Tibial nerve (tissue), 4 donors: ENCODE data around the gene PFKM. TPM values are rescaled to one million over a fixed set of nuclear protein-coding genes. Genes with fewer than 3 reads are reported as not detected.
A peak's percentile ranks its signal among the peaks of the same experiment; 100 is the strongest.

Experiments used
- DNase-seq, 2 donors: peaks; one replicate each; pipeline ENCODE4 v3.0.0-alpha.2; 2019; ENCODE audit warnings: low spot score in 2 of 2
- H3K27ac ChIP-seq, 4 donors: fragments of 200-600 bp; sonication (generic) in 3 of 4; one replicate each; pipeline ENCODE4 v1.5.1; 2017 to 2019; ENCODE audit warnings: mild to moderate bottlenecking in 1 of 4
- H3K27me3 ChIP-seq, 2 donors: fragments of 200-600 bp; sonication (generic) in 1 of 2; one replicate each; pipeline versions ENCODE4 v1.5.1 to v1.6.0; 2017 to 2019
- H3K36me3 ChIP-seq, 3 donors: fragments of 200-600 bp; sonication (generic); one replicate each; pipeline ENCODE4 v1.5.1; 2018 to 2019
- H3K4me1 ChIP-seq, 4 donors: fragments of 200-600 bp; sonication (generic) in 3 of 4; one replicate each; pipeline ENCODE4 v1.5.1; 2017 to 2019
- H3K4me3 ChIP-seq, 4 donors: fragments of 200-600 bp; sonication (generic) in 3 of 4; one replicate each; pipeline ENCODE4 v1.5.1; 2017 to 2019; ENCODE audit warnings: mild to moderate bottlenecking in 1 of 4, moderate library complexity in 1 of 4
- H3K9me3 ChIP-seq, 4 donors: fragments of 200-600 bp; sonication (generic) in 3 of 4; one replicate each; pipeline ENCODE4 v1.5.1; 2017 to 2019
- EP300 ChIP-seq, 2 donors: sonication (generic); formaldehyde crosslinking; IDR thresholded peaks; one replicate each; pipeline ENCODE4 v1.6.1; 2017; ENCODE audit warnings: antibody characterized with exemption in 2 of 2, mild to moderate bottlenecking in 1 of 2
- POLR2A ChIP-seq, 2 donors: fragments of 450-650 bp; IDR thresholded peaks; one replicate each; pipeline ENCODE4 v1.6.1; 2017; ENCODE audit warnings: antibody characterized with exemption in 2 of 2, mild to moderate bottlenecking in 2 of 2, moderate library complexity in 2 of 2
- WGBS, 2 donors: methylation state at CpG; one replicate each; pipeline ENCODE4 v1.1.5; 2018; 5-methylcytosine and 5-hydroxymethylcytosine counted together
- total RNA-seq, 4 donors: library from RNA; depleted of rRNA; stranded (reverse); fragments of >200 nt; gene quantifications; one replicate each; pipeline ENCODE4 v1.1.0, GENCODE V29; 2016
- TF ChIP-seq, protein P1 (sequence below), 5 experiments: fragments of 200-600 bp in 3 of 5; fragments of 450-650 bp in 2 of 5; sonication (generic) in 3 of 5; IDR thresholded peaks; one replicate each; pipeline ENCODE4 v1.5.1; 2016 to 2019; ENCODE audit warnings: antibody characterized with exemption in 5 of 5, mild to moderate bottlenecking in 3 of 5, moderate library complexity in 2 of 5

PFKM gene
- total RNA-seq, 4 donors from 2014 or later, result 37.5 to 51.1 (median 47.4) TPM

DNA sequence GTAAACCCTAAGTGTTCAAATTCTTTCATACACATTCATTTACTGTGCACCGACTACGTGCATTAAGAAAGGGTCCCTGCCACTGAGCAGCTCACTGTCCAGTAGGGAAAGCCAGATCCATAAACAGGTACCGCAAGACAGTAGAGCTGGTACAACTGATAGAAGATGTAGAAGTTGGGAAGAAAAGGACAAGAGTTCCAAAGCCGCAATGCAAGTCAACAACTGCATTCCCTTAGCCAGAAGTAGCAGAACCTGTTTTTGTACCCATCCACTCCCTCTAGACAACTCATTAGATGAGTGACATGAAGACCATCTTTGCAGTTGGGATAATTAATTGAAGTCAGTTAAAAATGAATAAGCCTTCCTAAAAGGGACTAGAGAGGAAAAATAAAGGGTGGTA, 14.6 kb upstream of the PFKM start:
- H3K4me3 ChIP-seq, result peak overlapping the region in 3 of 4 donors; percentile 86 to 99 (median 95)
- WGBS, 2 donors, result 67 to 68% methylated on average over 4 of the region's 4 CpGs
- no peak for TF ChIP-seq EP300 (IDR thresholded peaks at IDR 0.05)
- TF ChIP-seq, protein P1, sequence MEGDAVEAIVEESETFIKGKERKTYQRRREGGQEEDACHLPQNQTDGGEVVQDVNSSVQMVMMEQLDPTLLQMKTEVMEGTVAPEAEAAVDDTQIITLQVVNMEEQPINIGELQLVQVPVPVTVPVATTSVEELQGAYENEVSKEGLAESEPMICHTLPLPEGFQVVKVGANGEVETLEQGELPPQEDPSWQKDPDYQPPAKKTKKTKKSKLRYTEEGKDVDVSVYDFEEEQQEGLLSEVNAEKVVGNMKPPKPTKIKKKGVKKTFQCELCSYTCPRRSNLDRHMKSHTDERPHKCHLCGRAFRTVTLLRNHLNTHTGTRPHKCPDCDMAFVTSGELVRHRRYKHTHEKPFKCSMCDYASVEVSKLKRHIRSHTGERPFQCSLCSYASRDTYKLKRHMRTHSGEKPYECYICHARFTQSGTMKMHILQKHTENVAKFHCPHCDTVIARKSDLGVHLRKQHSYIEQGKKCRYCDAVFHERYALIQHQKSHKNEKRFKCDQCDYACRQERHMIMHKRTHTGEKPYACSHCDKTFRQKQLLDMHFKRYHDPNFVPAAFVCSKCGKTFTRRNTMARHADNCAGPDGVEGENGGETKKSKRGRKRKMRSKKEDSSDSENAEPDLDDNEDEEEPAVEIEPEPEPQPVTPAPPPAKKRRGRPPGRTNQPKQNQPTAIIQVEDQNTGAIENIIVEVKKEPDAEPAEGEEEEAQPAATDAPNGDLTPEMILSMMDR (IDR thresholded peaks at IDR 0.05), result no peak
- no peak for TF ChIP-seq POLR2A (IDR thresholded peaks at IDR 0.05)

DNA sequence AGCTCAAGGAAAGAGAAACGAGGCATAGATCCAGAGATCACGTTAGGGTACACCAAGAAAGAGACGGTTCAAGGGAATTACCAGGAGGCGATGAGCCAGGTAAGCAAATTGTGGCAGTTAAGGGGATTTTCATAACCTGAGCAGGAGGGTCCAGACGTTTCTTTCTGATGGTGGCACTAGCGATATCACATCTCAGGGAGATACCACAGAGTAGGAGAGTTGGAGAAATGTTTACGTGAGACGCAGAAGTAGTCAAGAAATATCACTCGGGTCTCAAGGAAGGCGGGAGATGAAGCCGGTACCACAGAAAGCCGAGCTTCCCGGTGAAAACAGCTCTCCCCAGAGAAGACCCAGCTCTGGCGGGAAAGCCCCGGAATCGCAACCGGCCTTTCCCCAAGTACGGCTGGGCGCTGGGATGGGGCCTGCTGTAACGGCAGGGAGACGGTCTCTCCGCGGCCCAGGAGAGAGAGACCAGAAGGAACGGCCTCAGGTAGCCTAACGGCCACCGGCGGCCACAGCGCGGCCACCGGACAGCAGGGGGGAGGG, 13.8 kb upstream of the PFKM start:
- TF ChIP-seq, protein P1 (IDR thresholded peaks at IDR 0.05), result no peak
- TF ChIP-seq EP300 (IDR thresholded peaks at IDR 0.05) (no peak), POLR2A (IDR thresholded peaks at IDR 0.05) (no peak)
- H3K9me3 ChIP-seq, result no peaks in the 10 kb centered on the region
- peak overlapping the region; percentile 84 to 98 (median 90) for H3K27ac ChIP-seq
- no peaks in the 10 kb centered on the region for H3K27me3 ChIP-seq
- H3K36me3 ChIP-seq, result no peaks in the 10 kb centered on the region
- H3K4me3 ChIP-seq, result peak overlapping the region; percentile 86 to 99 (median 95)
- H3K4me1 ChIP-seq, result peaks cover 0 to 41% (median 12%) of the 10 kb centered on the region in 4 donors
- DNase-seq, result no peak
- WGBS, 2 donors, result 0% methylated on average over 24 to 30 of the region's 30 CpGs

More for the DNA sequence above, 14.6 kb upstream of the PFKM start:
- Histone ChIP-seq H3K4me1 (peaks cover 0 to 41% (median 12%) of the 10 kb centered on the region in 4 donors), H3K9me3 (no peaks in the 10 kb centered on the region), H3K27ac (no peak overlapping the region), H3K27me3 (no peaks in the 10 kb centered on the region), H3K36me3 (peaks cover 0 to 2% (median 0%) of the 10 kb centered on the region in 3 donors)
- no peak for DNase-seq

DNA sequence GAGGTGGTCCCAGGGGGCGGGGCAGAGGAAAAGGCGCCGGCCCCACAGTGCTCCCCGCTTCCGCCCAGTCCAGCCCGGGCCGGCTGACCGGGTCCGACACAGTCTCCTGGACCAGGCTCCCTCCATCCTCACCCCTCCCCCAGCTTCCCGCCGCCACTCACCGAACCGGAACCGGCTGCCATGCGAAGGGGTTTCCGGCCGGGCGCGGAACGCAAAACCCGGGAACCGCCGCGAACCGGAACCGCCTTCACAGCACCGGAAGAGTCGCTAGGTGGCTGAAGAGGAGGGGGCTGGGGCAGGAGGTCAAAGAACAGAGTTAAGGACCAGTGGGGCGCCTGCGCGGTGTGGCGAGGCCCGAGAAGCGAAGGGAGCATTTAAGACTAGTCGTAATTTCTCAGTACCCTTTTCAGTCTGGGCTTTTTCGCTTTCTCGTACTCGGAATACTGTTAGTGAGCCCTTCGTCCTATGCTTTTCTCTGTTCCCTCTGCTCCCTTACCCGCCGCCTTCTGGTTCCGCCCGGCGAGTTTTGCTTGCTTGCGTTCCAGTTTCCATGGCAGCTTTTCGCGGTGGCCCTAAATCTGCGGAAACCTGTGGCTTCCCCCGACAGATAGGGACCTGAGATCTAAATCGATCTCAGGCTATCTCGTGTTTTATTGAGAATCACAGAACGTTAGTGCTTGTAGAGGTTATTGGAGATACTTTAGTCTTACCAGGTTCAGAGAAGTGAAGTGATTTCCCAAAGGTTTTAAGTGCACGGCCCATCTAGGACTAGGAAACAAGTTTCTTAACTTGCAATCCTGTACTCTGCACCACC, 13.1 kb upstream of the PFKM start, which contains the start of gene SENP1:
Gene SENP1, minus strand, starts transcription at position 213 of the 814 bp plus-strand sequence. CDS start 4,607 bp downstream, outside the sequence.
- no peaks in the 10 kb centered on the region for H3K9me3 ChIP-seq
- TF ChIP-seq EP300 (IDR thresholded peaks at IDR 0.05) (peak; percentile 60 to 83), POLR2A (IDR thresholded peaks at IDR 0.05) (peak in 1 of 2 donors; percentile 41)
- TF ChIP-seq, protein P1 (IDR thresholded peaks at IDR 0.05), result peak in 4 of 5 experiments; percentile 20 to 78 (median 44)
- peak within 1 kb of the TSS; percentile 86 to 99 (median 95) for H3K4me3 ChIP-seq
- H3K36me3 ChIP-seq, result no peaks in the 10 kb centered on the region
- no peaks in the 10 kb centered on the region for H3K27me3 ChIP-seq
- peak; percentile 67 to 80 for DNase-seq
- 0 to 1% methylated on average over 30 to 51 of the region's 53 CpGs for WGBS, 2 donors
- H3K4me1 ChIP-seq, result peaks cover 0 to 41% (median 12%) of the 10 kb centered on the region in 4 donors
- H3K27ac ChIP-seq, result peak within 1 kb of the TSS; percentile 84 to 98 (median 90)

DNA sequence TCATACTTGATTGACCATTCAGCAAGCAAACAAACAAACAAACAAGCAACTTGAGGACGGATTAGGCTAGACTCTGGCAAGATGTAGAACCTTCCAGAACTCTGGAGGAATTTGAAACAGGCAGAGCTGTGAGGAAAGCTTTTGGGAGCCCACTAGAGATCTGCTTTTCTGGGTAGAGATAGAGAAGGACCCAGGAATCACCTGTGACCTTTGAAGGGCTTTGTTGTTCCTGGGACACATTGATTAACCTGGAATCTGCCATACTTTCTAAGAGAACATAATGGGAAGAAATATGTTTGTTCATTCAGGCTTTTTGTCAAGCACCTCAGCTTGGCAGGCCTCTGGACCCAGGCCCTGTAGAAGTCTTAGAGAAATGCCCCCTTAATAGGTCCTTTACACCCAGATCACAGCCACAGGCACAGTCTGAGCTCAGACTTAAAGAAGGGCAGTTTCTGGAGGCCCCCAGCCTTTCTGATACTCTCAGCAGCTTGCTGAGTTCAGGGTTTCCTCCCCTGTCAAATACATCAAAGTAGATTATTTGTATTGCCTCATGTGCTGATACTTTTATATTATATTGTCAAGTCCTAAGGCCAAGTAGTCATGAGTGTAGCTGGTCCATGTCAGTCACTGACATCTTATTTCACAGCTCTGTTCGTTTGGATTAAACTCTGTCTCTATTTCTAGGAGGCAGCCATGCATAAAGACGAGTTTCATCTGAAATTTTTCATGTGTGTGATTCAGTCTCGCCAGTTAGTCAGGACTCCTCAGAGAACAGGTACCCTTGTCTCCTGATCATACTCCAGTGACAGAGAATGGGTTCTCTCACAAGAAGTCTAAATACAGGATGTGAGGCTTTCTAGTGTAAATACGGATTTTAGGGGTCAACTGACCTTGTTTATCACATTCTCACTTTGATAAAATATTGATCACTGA, 12.2 kb upstream of the PFKM start:
- Histone ChIP-seq H3K4me3 (peak overlapping the region; percentile 86 to 99 (median 95)), H3K9me3 (no peaks in the 10 kb centered on the region), H3K27me3 (no peaks in the 10 kb centered on the region), H3K27ac (peak overlapping the region; percentile 84 to 98 (median 90)), H3K36me3 (no peaks in the 10 kb centered on the region), H3K4me1 (peaks cover 0 to 36% (median 12%) of the 10 kb centered on the region in 4 donors)
- TF ChIP-seq, protein P1 (IDR thresholded peaks at IDR 0.05), result no peak
- no peak for TF ChIP-seq POLR2A (IDR thresholded peaks at IDR 0.05)
- no peak for TF ChIP-seq EP300 (IDR thresholded peaks at IDR 0.05)
- no peak for DNase-seq
- 74 to 78% methylated on average over 5 of the region's 5 CpGs for WGBS, 2 donors
